Liver (tissue), 3 donors: Measurements from ENCODE around the gene TP53I13.

ENCODE experiments used
- EGR1 ChIP-seq, 2 donors: IDR thresholded peaks; 2 replicates each; pipeline ENCODE4 v1.6.1; 2016 to 2018; ENCODE audit warnings: antibody characterized with exemption in 2 of 2, low read depth in 2 of 2
- FOXA1 ChIP-seq: IDR thresholded peaks from 2 replicates; pipeline ENCODE4 v1.6.1; 2016; ENCODE audit warnings: antibody characterized with exemption
- GABPA ChIP-seq, 2 donors: IDR thresholded peaks in 1 of 2; conservative IDR thresholded peaks in 1 of 2; 2 replicates each; pipeline ENCODE4 v1.6.1; 2016; ENCODE audit warnings: antibody characterized with exemption in 2 of 2, mild to moderate bottlenecking in 1 of 2, moderate library complexity in 1 of 2
- JUND ChIP-seq, 2 donors: IDR thresholded peaks; 2 replicates each; pipeline ENCODE4 v1.6.1; 2016; ENCODE audit warnings: antibody characterized with exemption in 2 of 2
- RAD21 ChIP-seq, 2 donors: IDR thresholded peaks; 2 replicates each; pipeline ENCODE4 v1.6.1; 2016; ENCODE audit warnings: antibody characterized with exemption in 2 of 2, mild to moderate bottlenecking in 2 of 2
- RXRA ChIP-seq, 2 donors: IDR thresholded peaks; 2 replicates each; pipeline ENCODE4 v1.6.1; 2017 to 2018; ENCODE audit warnings: antibody characterized with exemption in 2 of 2, mild to moderate bottlenecking in 1 of 2
- SP1 ChIP-seq: IDR thresholded peaks from 2 replicates; pipeline ENCODE4 v1.6.1; 2018; ENCODE audit warnings: antibody characterized with exemption, mild to moderate bottlenecking
- TAF1 ChIP-seq: conservative IDR thresholded peaks from 2 replicates; pipeline ENCODE4 v1.6.1; 2016; ENCODE audit warnings: antibody characterized with exemption, mild to moderate bottlenecking
- YY1 ChIP-seq: IDR thresholded peaks from 2 replicates; pipeline ENCODE4 v1.6.1; 2016; ENCODE audit warnings: antibody characterized with exemption, mild to moderate bottlenecking
- TF ChIP-seq, protein P1 (sequence below): fragments of 150-350 bp; IDR thresholded peaks from 2 replicates; pipeline ENCODE4 v1.5.1; 2017; ENCODE audit warnings: improper control_type of control experiment, low read depth, low read length; ENCODE audit not compliant: missing input control
- TF ChIP-seq, protein P2 (sequence below): IDR thresholded peaks from 2 replicates; pipeline ENCODE4 v1.6.1; 2016; ENCODE audit warnings: antibody characterized with exemption
- TF ChIP-seq, protein P3 (sequence below): IDR thresholded peaks from 2 replicates; pipeline ENCODE4 v1.6.1; 2016; ENCODE audit warnings: antibody characterized with exemption
- TF ChIP-seq, protein P4 (sequence below): IDR thresholded peaks from 2 replicates; pipeline ENCODE4 v1.6.1; 2016; ENCODE audit warnings: antibody characterized with exemption, mild to moderate bottlenecking
- TF ChIP-seq, protein P5 (sequence below): IDR thresholded peaks from 2 replicates; pipeline ENCODE4 v1.6.1; 2016; ENCODE audit warnings: antibody characterized with exemption
- donor health status: healthy.
- donor health status: healthy.

DNA sequence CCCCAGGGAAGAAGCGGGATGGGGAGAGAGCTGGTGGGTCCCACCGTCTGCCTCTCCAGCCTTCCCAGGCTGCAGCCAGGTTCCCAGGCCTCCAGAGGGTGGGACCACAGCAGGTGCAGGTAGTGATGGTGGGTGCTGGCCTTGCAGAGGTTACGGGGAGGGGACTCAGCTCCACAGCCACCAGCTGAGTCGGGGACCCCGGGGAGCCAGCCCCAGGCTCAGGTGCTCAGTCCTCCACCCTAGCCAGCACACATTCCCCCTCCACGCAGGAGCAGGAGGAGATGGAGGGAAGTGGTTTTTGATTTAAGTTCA is 5.0 kb downstream of the TP53I13 start:
- TF ChIP-seq, protein P1, sequence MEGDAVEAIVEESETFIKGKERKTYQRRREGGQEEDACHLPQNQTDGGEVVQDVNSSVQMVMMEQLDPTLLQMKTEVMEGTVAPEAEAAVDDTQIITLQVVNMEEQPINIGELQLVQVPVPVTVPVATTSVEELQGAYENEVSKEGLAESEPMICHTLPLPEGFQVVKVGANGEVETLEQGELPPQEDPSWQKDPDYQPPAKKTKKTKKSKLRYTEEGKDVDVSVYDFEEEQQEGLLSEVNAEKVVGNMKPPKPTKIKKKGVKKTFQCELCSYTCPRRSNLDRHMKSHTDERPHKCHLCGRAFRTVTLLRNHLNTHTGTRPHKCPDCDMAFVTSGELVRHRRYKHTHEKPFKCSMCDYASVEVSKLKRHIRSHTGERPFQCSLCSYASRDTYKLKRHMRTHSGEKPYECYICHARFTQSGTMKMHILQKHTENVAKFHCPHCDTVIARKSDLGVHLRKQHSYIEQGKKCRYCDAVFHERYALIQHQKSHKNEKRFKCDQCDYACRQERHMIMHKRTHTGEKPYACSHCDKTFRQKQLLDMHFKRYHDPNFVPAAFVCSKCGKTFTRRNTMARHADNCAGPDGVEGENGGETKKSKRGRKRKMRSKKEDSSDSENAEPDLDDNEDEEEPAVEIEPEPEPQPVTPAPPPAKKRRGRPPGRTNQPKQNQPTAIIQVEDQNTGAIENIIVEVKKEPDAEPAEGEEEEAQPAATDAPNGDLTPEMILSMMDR, result no peak
- TF ChIP-seq, protein P2, sequence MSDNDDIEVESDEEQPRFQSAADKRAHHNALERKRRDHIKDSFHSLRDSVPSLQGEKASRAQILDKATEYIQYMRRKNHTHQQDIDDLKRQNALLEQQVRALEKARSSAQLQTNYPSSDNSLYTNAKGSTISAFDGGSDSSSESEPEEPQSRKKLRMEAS, result no peak
- TF ChIP-seq EGR1 (IDR thresholded peaks at IDR 0.05; ENCODE audit: low read depth in 2 of 2) (no peak), SP1 (no peak), JUND (IDR thresholded peaks at IDR 0.05) (no peak), YY1 (no peak), GABPA (IDR thresholded peaks at IDR 0.05 in 1 of 2, conservative IDR thresholded peaks at IDR 0.05 in 1 of 2) (no peak), RXRA (IDR thresholded peaks at IDR 0.05) (no peak), TAF1 (no peak), FOXA1 (no peak), RAD21 (IDR thresholded peaks at IDR 0.05) (no peak)
- TF ChIP-seq, protein P3, sequence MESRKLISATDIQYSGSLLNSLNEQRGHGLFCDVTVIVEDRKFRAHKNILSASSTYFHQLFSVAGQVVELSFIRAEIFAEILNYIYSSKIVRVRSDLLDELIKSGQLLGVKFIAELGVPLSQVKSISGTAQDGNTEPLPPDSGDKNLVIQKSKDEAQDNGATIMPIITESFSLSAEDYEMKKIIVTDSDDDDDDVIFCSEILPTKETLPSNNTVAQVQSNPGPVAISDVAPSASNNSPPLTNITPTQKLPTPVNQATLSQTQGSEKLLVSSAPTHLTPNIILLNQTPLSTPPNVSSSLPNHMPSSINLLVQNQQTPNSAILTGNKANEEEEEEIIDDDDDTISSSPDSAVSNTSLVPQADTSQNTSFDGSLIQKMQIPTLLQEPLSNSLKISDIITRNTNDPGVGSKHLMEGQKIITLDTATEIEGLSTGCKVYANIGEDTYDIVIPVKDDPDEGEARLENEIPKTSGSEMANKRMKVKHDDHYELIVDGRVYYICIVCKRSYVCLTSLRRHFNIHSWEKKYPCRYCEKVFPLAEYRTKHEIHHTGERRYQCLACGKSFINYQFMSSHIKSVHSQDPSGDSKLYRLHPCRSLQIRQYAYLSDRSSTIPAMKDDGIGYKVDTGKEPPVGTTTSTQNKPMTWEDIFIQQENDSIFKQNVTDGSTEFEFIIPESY, result no peak
- TF ChIP-seq, protein P4, sequence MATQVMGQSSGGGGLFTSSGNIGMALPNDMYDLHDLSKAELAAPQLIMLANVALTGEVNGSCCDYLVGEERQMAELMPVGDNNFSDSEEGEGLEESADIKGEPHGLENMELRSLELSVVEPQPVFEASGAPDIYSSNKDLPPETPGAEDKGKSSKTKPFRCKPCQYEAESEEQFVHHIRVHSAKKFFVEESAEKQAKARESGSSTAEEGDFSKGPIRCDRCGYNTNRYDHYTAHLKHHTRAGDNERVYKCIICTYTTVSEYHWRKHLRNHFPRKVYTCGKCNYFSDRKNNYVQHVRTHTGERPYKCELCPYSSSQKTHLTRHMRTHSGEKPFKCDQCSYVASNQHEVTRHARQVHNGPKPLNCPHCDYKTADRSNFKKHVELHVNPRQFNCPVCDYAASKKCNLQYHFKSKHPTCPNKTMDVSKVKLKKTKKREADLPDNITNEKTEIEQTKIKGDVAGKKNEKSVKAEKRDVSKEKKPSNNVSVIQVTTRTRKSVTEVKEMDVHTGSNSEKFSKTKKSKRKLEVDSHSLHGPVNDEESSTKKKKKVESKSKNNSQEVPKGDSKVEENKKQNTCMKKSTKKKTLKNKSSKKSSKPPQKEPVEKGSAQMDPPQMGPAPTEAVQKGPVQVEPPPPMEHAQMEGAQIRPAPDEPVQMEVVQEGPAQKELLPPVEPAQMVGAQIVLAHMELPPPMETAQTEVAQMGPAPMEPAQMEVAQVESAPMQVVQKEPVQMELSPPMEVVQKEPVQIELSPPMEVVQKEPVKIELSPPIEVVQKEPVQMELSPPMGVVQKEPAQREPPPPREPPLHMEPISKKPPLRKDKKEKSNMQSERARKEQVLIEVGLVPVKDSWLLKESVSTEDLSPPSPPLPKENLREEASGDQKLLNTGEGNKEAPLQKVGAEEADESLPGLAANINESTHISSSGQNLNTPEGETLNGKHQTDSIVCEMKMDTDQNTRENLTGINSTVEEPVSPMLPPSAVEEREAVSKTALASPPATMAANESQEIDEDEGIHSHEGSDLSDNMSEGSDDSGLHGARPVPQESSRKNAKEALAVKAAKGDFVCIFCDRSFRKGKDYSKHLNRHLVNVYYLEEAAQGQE, result no peak
- TF ChIP-seq, protein P5, sequence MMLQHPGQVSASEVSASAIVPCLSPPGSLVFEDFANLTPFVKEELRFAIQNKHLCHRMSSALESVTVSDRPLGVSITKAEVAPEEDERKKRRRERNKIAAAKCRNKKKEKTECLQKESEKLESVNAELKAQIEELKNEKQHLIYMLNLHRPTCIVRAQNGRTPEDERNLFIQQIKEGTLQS, result no peak
